Glutamatergic neuron (in vitro differentiated cells): ENCODE measurements around the gene NPAT. TPM values are rescaled to one million over a fixed set of nuclear protein-coding genes. Genes with fewer than 3 reads are reported as not detected.
"Not testable (repeated sequence)": the region's sequence is repeated elsewhere in the genome, so short reads cannot be mapped to it uniquely, and the experiment has no call there.

Experiments used
- DNase-seq: peaks from one replicate; pipeline ENCODE4 v3.0.0; 2022
- H3K27ac Mint-ChIP-seq: one replicate; pipeline ENCODE4 v1.8.0; 2020; ENCODE audit warnings: mild to moderate bottlenecking, mixed read lengths, inconsistent platforms; ENCODE audit not compliant: unreplicated experiment
- H3K27me3 Mint-ChIP-seq: one replicate; pipeline ENCODE4 v1.8.0; 2020; ENCODE audit warnings: mild to moderate bottlenecking, moderate library complexity, mixed read lengths, inconsistent platforms; ENCODE audit not compliant: unreplicated experiment
- H3K36me3 Mint-ChIP-seq: one replicate; pipeline ENCODE4 v1.8.0; 2020; ENCODE audit warnings: mild to moderate bottlenecking, mixed read lengths, inconsistent platforms; ENCODE audit not compliant: unreplicated experiment
- H3K4me1 Mint-ChIP-seq: one replicate; pipeline ENCODE4 v1.8.0; 2020; ENCODE audit warnings: mild to moderate bottlenecking, low read depth, mixed read lengths, inconsistent platforms; ENCODE audit not compliant: unreplicated experiment
- H3K4me3 Mint-ChIP-seq: one replicate; pipeline ENCODE4 v1.8.0; 2020; ENCODE audit warnings: mild to moderate bottlenecking, mixed read lengths, inconsistent platforms; ENCODE audit not compliant: unreplicated experiment
- H3K9me3 Mint-ChIP-seq: one replicate; pipeline ENCODE4 v1.8.0; 2020; ENCODE audit warnings: mild to moderate bottlenecking, moderate library complexity, mixed read lengths, inconsistent platforms; ENCODE audit not compliant: unreplicated experiment
- CTCF ChIP-seq: fragments of 200-600 bp; sonication (generic); IDR thresholded peaks from one replicate; pipeline ENCODE4 v1.5.0; 2021; ENCODE audit not compliant: partially characterized antibody, unreplicated experiment
- total RNA-seq: library from RNA; stranded (reverse); fragmentation: NEBNext Ultra II Directional; extraction: Animal tissue kit (Norgen Biotek cat#: 25700); gene quantifications from one replicate; pipeline ENCODE4 v1.2.1, GENCODE V29; 2021; ENCODE audit not compliant: unreplicated experiment

Gene NPAT
- total RNA-seq, 1 donor from 2014 or later: 16.3 TPM

GRCh38 chr11:108128772-108129171 is 93.7 kb downstream of the NPAT start:
- Mint-ChIP-seq H3K27ac (no peak overlapping the region), H3K4me3 (no peak overlapping the region), H3K36me3 (no peaks in the 10 kb centered on the region), H3K4me1 (peaks cover 2% of the 10 kb centered on the region), H3K27me3 (peaks cover 5% of the 10 kb centered on the region), H3K9me3 (no peaks in the 10 kb centered on the region)
- no peak for TF ChIP-seq CTCF
- DNase-seq: no peak

- H3K36me3 Mint-ChIP-seq: no peaks in the 10 kb centered on the region
- H3K27ac Mint-ChIP-seq: no peak overlapping the region
- H3K9me3 Mint-ChIP-seq: peaks cover 7% of the 10 kb centered on the region
- peaks cover 5% of the 10 kb centered on the region for H3K27me3 Mint-ChIP-seq
- no peak overlapping the region for H3K4me3 Mint-ChIP-seq
- TF ChIP-seq CTCF: no peak
- peaks cover 8% of the 10 kb centered on the region for H3K4me1 Mint-ChIP-seq
- no peak for DNase-seq
Observed at GRCh38 chr11:108125096-108125495, 97.3 kb downstream of the NPAT start.

- Mint-ChIP-seq H3K36me3 (no peaks in the 10 kb centered on the region), H3K9me3 (peaks cover 7% of the 10 kb centered on the region), H3K4me1 (peaks cover 8% of the 10 kb centered on the region), H3K27ac (peak overlapping the region; percentile 85), H3K4me3 (peak overlapping the region; percentile 95), H3K27me3 (peaks cover 5% of the 10 kb centered on the region)
- TF ChIP-seq CTCF: no peak
- DNase-seq: no peak
Observed at GRCh38 chr11:108122166-108122628, 100.2 kb downstream of the NPAT start.

- H3K36me3 Mint-ChIP-seq: no peaks in the 10 kb centered on the region
- peaks cover 8% of the 10 kb centered on the region for H3K4me1 Mint-ChIP-seq
- H3K9me3 Mint-ChIP-seq: peaks cover 7% of the 10 kb centered on the region
- TF ChIP-seq CTCF: peak; percentile 71
- DNase-seq: peak; percentile 99
- peak within 1 kb of the TSS; percentile 95 for H3K4me3 Mint-ChIP-seq
- peaks cover 5% of the 10 kb centered on the region for H3K27me3 Mint-ChIP-seq
- peak within 1 kb of the TSS; percentile 85 for H3K27ac Mint-ChIP-seq
Observed at GRCh38 chr11:108121274-108122155, 100.9 kb downstream of the NPAT start, which contains the start of gene ACAT1. ACAT1 (plus strand) TSS chr11:108121567; CDS start chr11:108121607, 40 bp downstream.

GRCh38 chr11:108120936-108121273 is 101.5 kb downstream of the NPAT start:
- peak overlapping the region; percentile 34 for H3K4me3 Mint-ChIP-seq
- not testable (repeated sequence) for H3K9me3 Mint-ChIP-seq, H3K36me3 Mint-ChIP-seq, H3K4me1 Mint-ChIP-seq, DNase-seq, H3K27me3 Mint-ChIP-seq
- H3K27ac Mint-ChIP-seq: peak overlapping the region; percentile 43
